GM19035 (cell line): ENCODE data around the gene PLPP7.
"Not testable (repeated sequence)": the region's sequence is repeated elsewhere in the genome, so short reads cannot be mapped to it uniquely, and the experiment has no call there.

ENCODE experiments used
- ATAC-seq: cut with Tn5 transposase; IDR thresholded peaks from one replicate; pipeline ENCODE4 v1.9.1; 2021; ENCODE audit not compliant: unreplicated experiment

PLPP7 gene

GRCh38 chr9:131289301-131290035 lies at the start of gene PLPP7:
PLPP7 (plus strand) TSS chr9:131289723; CDS start chr9:131289998, 275 bp downstream.
- ATAC-seq, result no peak

- ATAC-seq, result no peak
These were observed 49.2 kb upstream of the PLPP7 start for GRCh38 chr9:131240047-131240921.

GRCh38 chr9:131244331-131244730 lies 45.2 kb upstream of the PLPP7 start:
- ATAC-seq, result not testable (repeated sequence)

- no peak for ATAC-seq
These were observed 42.9 kb upstream of the PLPP7 start for GRCh38 chr9:131246618-131247017.

- no peak for ATAC-seq
These were observed 37.4 kb upstream of the PLPP7 start for GRCh38 chr9:131252120-131252519.

- no peak for ATAC-seq
These were observed 35.5 kb upstream of the PLPP7 start for GRCh38 chr9:131253891-131254491.

- no peak for ATAC-seq
These were observed 34.9 kb upstream of the PLPP7 start for GRCh38 chr9:131254626-131255025.

- ATAC-seq, result no peak
These were observed 33.8 kb upstream of the PLPP7 start for GRCh38 chr9:131255676-131256197.

GRCh38 chr9:131257266-131258025 lies 32.1 kb upstream of the PLPP7 start:
- no peak for ATAC-seq

- ATAC-seq, result no peak
These were observed 31.3 kb upstream of the PLPP7 start for GRCh38 chr9:131258186-131258585.

- ATAC-seq, result no peak
These were observed 30.7 kb upstream of the PLPP7 start for GRCh38 chr9:131258698-131259431.

- no peak for ATAC-seq
These were observed 30.1 kb upstream of the PLPP7 start for GRCh38 chr9:131259432-131259898.

GRCh38 chr9:131259916-131260597 lies 29.5 kb upstream of the PLPP7 start:
- no peak for ATAC-seq

- ATAC-seq, result no peak
These were observed 28.6 kb upstream of the PLPP7 start for GRCh38 chr9:131260751-131261452.

- no peak for ATAC-seq
These were observed 27.0 kb upstream of the PLPP7 start for GRCh38 chr9:131262327-131263032.

GRCh38 chr9:131263033-131263343 lies 26.5 kb upstream of the PLPP7 start:
- ATAC-seq, result not testable (repeated sequence)

GRCh38 chr9:131263701-131264100 lies 25.8 kb upstream of the PLPP7 start:
- no peak for ATAC-seq

GRCh38 chr9:131264231-131264630 lies 25.3 kb upstream of the PLPP7 start:
- ATAC-seq, result no peak
